NCI-H748 (cell line): ENCODE data around the gene IRF2BP2.

Source experiments
- DNase-seq: peaks from one replicate; lab custom pipeline; 2025; ENCODE audit not compliant: unreplicated experiment; lab: John Stamatoyannopoulos, UW

Gene IRF2BP2

DNA sequence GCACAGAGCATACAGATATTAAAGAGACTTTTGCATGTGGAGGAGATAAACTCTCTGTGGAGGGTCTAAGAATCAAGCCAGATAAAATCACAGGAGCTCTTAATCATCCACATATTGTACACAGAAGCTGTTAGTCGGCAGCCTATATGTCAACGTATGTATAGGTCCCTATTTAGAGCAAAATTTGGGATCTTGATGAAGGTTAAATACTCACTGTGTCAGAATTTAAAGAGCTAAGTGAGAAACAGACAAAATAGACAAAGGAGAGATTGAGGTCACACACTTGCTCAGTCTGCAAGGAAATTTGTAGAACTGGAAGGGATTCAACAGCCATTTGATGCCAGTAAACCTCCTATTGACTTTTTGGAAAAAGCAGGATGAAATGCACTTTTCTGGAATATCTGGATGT is 4.1 kb upstream of the IRF2BP2 start:
- DNase-seq = no peak

- DNase-seq = peak; percentile 47
Observed at GRCh38 chr1:234613128-234613875, 3.3 kb upstream of the IRF2BP2 start.

- peak; percentile 98 for DNase-seq
Observed at GRCh38 chr1:234612352-234613127, 2.6 kb upstream of the IRF2BP2 start.

GRCh38 chr1:234611847-234612351 is 1.9 kb upstream of the IRF2BP2 start:
- DNase-seq = peak; percentile 38

DNA sequence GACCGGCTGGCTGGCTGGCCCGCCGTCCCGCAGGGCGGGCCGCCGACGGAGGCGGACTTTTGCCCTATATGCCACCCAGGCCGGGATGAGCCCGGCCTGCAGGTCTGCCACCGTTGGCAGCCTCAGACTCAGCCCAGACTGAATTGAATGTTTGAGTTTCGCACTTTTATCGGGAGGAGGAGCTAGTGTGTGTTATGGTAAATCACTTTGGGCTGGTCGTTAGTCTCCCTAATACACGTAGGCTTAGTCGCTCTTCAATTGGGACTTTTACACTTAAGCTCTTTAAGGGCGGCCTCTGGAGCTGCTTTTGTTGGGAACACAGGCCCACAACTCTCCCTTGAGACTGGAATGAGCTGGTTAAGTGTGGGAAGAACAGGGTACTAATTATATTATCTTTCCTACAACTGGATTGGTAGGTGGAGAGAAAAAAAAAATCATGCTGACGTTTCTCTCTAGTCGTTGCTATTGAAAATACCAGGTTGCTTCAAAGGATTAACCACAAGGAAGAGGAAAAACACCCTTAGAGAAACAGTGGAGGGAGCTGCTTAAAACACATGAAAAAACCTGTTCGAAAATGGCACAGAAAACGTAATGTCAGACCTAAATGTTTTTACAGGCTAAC is 1.4 kb upstream of the IRF2BP2 start:
- DNase-seq = peak; percentile 92

- peak; percentile 93 for DNase-seq
Observed at GRCh38 chr1:234610666-234611224, 767 bp upstream of the IRF2BP2 start.

- no peak for DNase-seq
Observed at GRCh38 chr1:234609691-234610042, 311 bp downstream of the IRF2BP2 start.

DNA sequence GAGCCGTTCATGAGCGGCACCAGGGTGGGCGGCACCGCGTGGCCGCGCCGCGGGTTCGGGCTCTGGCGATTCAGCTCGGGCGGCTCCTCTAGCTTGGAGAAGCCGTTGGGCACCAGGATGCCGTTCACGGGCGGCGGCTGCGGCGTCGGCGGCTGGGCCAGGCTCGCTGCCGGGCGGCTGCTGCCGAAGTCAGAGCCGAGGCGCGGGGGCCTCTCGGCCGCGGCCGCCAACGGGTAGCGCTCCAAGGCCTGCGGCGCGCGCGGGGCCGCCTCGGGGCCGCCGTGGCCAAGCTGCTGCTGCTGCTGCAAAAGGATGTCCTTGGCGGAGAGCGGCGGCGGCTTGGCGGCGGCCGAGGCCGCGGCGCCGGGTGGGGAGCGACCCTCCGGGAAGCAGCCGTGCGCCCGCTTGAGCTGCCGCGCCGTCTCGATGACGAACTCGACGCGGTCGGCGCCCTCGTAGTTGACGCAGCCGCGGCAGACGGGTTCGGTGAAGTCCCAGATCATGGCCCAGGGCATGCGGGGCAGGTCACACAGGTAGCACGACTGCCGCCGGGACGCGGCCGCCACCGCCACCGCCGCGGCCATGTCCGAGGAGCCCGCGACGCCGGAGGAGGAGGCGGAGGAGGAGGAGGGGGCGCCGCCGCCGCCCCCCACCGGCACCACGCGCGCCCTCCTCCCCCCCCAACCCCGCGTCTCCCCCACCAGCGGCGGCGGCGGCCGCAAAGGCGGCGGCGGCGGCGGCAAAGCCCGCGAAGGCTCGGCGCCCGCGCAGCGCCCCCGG is 877 bp downstream of the IRF2BP2 start:
- peak; percentile 57 for DNase-seq

DNA sequence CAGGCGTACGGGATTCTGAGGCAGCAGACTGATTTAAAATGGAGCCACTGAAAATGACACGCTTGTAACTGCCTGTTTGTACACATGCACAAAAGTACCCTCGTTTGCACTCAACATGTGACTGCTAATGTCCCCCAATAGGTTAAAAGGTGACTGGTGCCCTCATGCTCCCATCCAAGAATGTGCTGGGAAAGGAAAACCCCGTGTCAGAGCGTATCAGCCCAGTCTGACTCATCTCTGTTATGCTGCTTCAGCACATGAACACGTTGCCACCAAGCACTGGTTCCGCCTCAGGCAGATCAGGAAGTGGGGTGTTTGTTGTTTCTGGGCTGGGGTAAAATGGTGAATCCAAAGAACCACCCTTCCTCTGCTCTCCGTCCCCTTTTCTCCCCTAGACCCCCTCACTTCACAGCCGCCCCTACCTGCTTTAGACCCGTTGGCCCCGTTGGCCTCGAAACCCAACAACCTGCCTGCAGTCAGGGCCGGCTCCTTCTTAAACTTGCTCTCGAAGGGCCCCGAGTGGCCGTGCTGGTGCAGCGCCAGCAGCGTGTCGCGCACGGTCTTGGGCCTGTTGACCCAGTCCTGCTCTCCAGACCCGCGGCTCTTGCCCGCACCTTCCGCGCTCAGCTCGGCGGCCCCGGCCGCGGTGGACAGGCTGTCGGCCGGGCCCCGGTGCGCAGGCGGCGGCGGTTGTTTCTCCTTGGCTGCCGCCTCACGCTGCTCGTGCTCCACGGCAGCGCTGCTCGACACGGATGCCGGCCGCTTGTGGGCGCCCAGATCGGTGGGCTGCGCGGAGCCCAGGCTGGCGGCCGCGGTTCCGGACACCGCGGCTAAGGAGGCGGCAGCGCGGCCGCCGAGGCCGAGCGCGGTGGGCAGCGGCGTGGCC is 1.7 kb downstream of the IRF2BP2 start:
- peak; percentile 67 for DNase-seq

DNA sequence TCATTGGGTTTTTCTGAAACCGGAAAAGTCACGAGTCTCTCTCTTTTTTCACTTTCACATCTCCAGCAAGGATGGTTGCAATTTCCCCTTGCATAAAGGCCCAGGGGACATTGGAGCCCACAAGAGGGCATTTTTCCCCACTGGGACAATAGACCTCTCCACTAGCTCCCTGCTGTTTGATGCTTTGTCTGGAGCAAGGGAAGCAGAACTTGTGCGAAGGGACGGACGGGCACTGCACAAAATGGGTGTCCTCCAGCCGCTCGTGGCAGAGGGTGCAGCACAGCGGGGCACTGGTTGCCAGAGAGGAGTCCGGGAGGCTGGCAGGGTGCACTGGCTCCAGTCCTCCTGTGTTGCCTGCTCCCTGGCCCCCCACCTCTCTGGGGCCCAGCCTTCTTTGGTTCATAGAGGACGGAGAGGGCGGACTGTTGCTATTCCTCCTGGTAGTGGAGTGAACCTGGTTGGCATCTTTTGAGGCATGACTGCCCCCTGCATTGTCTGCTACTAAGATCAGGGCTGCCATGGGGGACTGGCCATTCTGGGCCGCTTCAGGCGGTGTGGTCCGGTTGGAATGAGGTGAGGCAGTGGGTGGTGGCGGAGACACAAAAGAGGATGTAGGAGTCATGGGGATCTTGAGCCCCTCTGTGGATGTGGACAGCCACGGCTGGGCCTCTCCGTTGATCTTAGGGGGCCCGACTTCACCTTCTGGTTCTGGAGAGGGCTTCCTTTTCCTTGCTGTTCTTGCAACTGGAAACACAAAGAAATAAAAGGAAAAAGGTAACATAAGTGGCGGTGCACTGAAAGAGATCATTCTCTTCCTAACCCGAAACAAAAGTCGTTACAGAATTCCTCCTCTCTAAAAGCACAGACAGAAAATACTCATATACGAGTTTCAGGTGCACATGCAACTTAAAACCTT is 2.6 kb downstream of the IRF2BP2 start:
- DNase-seq = peak; percentile 84

DNA sequence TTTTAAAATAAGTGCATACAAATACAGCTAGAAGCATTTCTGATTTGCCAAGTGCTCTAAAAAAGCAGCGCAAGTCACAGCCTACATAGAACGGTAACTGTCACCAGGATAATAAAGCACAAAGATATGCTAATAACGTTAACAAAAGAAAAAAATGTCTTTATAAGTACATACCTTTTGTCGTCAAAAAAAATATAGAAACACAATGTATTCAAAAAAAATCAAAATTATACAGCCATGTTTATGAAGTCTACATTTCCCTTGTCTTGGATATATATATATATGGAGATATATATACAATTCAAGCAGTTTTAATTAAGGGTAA is 3.2 kb downstream of the IRF2BP2 start:
- no peak for DNase-seq

DNA sequence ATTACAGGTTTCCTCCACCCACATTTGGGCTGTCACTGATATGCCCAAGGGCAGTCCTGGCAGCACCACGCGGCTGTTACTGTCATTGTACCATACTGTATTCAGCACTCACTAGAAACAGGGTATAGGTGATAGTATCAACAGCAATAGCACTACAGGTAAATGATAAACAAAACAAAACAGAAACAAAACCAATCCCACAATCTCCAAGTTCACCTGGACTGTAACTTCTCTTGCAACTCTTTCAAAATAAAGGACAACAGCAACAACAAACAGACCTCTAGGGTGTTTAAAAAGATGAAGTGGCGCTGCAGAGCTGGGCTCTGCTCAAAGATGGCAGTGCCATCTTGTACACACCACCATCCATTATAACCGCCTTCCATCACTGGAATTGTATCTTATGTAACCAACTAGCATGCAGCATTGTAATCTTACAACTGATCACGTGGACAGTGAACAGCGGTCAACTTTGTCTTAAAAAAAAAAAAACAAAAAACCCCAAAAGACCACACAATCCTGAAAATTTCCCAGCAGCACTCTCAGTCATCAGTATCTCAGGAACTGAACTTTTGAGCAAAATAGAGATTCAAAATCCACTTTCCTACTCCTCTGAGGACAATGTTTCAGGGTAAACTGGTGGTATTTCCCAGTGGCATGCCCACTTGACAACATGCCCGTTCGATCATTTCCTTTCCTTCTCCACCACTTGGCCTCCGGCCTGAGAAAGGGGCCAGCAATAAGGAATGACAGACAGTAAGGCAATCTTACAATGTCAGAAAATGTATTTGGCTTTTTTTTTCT is 3.8 kb downstream of the IRF2BP2 start:
- DNase-seq = peak; percentile 34

- DNase-seq = no peak
Observed at GRCh38 chr1:234605399-234605982, 4.5 kb downstream of the IRF2BP2 start.

DNA sequence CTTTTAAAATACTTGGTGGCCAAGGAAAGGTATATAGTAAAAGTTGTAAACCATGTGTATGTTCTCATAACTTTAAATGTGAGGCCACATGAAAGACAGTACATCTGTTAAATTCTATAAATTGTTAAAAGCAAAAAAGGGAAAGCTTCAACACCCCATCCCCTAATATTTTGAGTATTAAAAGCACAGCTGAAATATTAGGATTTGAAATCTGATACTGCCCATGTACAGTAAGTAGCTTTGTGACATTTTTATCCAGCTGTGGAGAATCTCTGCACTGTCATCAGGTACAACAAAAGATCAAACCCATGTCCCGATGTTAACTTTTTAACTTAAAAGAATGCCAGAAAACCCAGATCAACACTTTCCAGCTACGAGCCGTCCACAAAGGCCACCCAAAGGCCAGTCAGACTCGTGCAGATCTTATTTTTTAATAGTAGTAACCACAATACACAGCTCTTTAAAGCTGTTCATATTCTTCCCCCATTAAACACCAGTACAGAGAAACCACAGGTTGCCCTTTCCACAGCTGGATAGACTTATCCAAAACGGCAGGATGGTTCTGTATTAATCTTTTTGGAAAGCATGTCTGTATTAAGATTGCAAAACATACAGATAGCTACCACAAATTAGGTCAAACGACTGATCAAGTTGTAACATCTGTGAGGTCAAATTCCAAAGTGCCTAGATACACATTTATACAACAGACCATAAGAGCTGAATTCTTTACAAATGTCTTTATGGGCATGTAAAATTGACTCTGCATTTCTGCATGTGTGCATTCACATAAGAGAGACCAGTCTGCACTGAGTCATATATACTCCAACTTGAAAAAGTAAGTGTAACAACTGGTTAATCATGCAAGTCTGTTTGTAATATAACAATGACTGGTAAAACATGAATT is 5.2 kb downstream of the IRF2BP2 start:
- DNase-seq = no peak

GRCh38 chr1:234603221-234604204 is 6.5 kb downstream of the IRF2BP2 start:
- DNase-seq = peak; percentile 31
